Smooth muscle cell (in vitro differentiated cells): ENCODE data around the gene HECW1. TPM values are rescaled to one million over a fixed set of nuclear protein-coding genes. Genes with fewer than 3 reads are reported as not detected.

Experiments
- DNase-seq: peaks from one replicate; lab custom pipeline; 2025; ENCODE audit not compliant: unreplicated experiment; lab: John Stamatoyannopoulos, UW
- H2AFZ ChIP-seq: fragments of 200-600 bp; sonication (generic); 2 replicates; pipeline ENCODE4 v1.6.0; 2016; ENCODE audit warnings: antibody characterized with exemption, low read depth, mild to moderate bottlenecking
- H3F3A ChIP-seq: fragments of 200-600 bp; sonication (generic); 2 replicates; pipeline ENCODE4 v1.6.0; 2017; ENCODE audit warnings: antibody characterized with exemption, low read depth
- H3K27ac ChIP-seq: fragments of 200-600 bp; sonication (generic); 2 replicates; pipeline ENCODE4 v1.5.1; 2016; ENCODE audit warnings: low read depth, mild to moderate bottlenecking
- H3K27me3 ChIP-seq: fragments of 200-600 bp; sonication (generic); 2 replicates; pipeline ENCODE4 v1.6.1; 2016; ENCODE audit warnings: low read depth, mild to moderate bottlenecking
- H3K36me3 ChIP-seq: fragments of 200-600 bp; sonication (generic); 2 replicates; pipeline ENCODE4 v1.5.1; 2016; ENCODE audit warnings: low read depth
- H3K4me1 ChIP-seq: fragments of 200-600 bp; sonication (generic); 2 replicates; pipeline ENCODE4 v1.5.1; 2016; ENCODE audit warnings: low read depth
- H3K4me2 ChIP-seq: fragments of 200-600 bp; sonication (generic); 2 replicates; pipeline ENCODE4 v1.6.0; 2016; ENCODE audit warnings: mild to moderate bottlenecking
- H3K4me3 ChIP-seq: fragments of 200-600 bp; sonication (generic); 2 replicates; pipeline ENCODE4 v1.5.1; 2016; ENCODE audit warnings: mild to moderate bottlenecking
- H3K79me2 ChIP-seq: fragments of 200-600 bp; sonication (generic); 2 replicates; pipeline ENCODE4 v1.6.0; 2016; ENCODE audit warnings: low read depth, mild to moderate bottlenecking
- H3K9ac ChIP-seq: fragments of 200-600 bp; sonication (generic); 2 replicates; pipeline ENCODE4 v1.6.0; 2016; ENCODE audit warnings: low read depth
- H3K9me3 ChIP-seq: fragments of 200-600 bp; sonication (generic); replicated peaks from 2 replicates; pipeline ENCODE4 v1.5.1; 2016; ENCODE audit warnings: low read depth
- H4K20me1 ChIP-seq: fragments of 200-600 bp; sonication (generic); 2 replicates; pipeline ENCODE4 v1.6.0; 2016; ENCODE audit warnings: low read depth
- CTCF ChIP-seq: fragments of 200-600 bp; sonication (generic); IDR thresholded peaks from 2 replicates; pipeline ENCODE4 v1.5.1; 2017; ENCODE audit warnings: borderline replicate concordance, mild to moderate bottlenecking, antibody characterized with exemption; ENCODE audit not compliant: insufficient read depth, poor library complexity, severe bottlenecking
- WGBS: methylation state at CpG from one replicate; pipeline ENCODE4 v1.1.7; 2016; ENCODE audit warnings: low lambda C conversion rate; 5-methylcytosine and 5-hydroxymethylcytosine counted together
- polyA plus RNA-seq: library from polyadenylated mRNA; unstranded; fragments of >200 nt; fragmentation: Nextera tagmentation; extraction: Ambion mirVana; gene quantifications from 2 replicates; pipeline ENCODE4 v1.2.1, GENCODE V29; 2016
- total RNA-seq: library from RNA; depleted of rRNA; stranded (reverse); fragments of >200 nt; gene quantifications from 2 replicates; pipeline ENCODE4 v1.2.3, GENCODE V29; 2014

The HECW1 gene
- total and polyA plus RNA-seq, 2 experiments from 2014 or later, result 0.09 to 0.49 TPM

- H3F3A ChIP-seq, result no peaks in the 10 kb centered on the region
- TF ChIP-seq CTCF, result no peak
- no peak overlapping the region for H2AFZ ChIP-seq
- H4K20me1 ChIP-seq, result no peaks in the 10 kb centered on the region
- no peaks in the 10 kb centered on the region for H3K27me3 ChIP-seq
- no peak overlapping the region for H3K27ac ChIP-seq
- no peak for DNase-seq
- no peaks in the 10 kb centered on the region for H3K36me3 ChIP-seq
- H3K4me2 ChIP-seq, result no peak overlapping the region
- no peaks in the 10 kb centered on the region for H3K9me3 ChIP-seq
- WGBS, result 68% methylated on average over 9 of the region's 9 CpGs
- no peak overlapping the region for H3K4me3 ChIP-seq
- H3K9ac ChIP-seq, result no peak overlapping the region
- H3K4me1 ChIP-seq, result no peaks in the 10 kb centered on the region
- no peaks in the 10 kb centered on the region for H3K79me2 ChIP-seq
Measured at GRCh38 chr7:43516581-43517342, 404.3 kb downstream of the HECW1 start.

GRCh38 chr7:43517464-43517863 lies 405.0 kb downstream of the HECW1 start:
- H3K9ac ChIP-seq, result no peak overlapping the region
- TF ChIP-seq CTCF, result no peak
- H3K9me3 ChIP-seq, result no peaks in the 10 kb centered on the region
- no peaks in the 10 kb centered on the region for H3K79me2 ChIP-seq
- H3F3A ChIP-seq, result no peaks in the 10 kb centered on the region
- H2AFZ ChIP-seq, result no peak overlapping the region
- H4K20me1 ChIP-seq, result no peaks in the 10 kb centered on the region
- no peak for DNase-seq
- no peak overlapping the region for H3K27ac ChIP-seq
- H3K4me2 ChIP-seq, result no peak overlapping the region
- no peak overlapping the region for H3K4me3 ChIP-seq
- H3K36me3 ChIP-seq, result no peaks in the 10 kb centered on the region
- no peaks in the 10 kb centered on the region for H3K4me1 ChIP-seq
- H3K27me3 ChIP-seq, result no peaks in the 10 kb centered on the region
- WGBS, result 87% methylated on average over 2 of the region's 2 CpGs

- H2AFZ ChIP-seq, result no peak overlapping the region
- no peak overlapping the region for H3K4me3 ChIP-seq
- H3K36me3 ChIP-seq, result no peaks in the 10 kb centered on the region
- WGBS, result 97% methylated on average over 8 of the region's 8 CpGs
- H3K4me2 ChIP-seq, result no peak overlapping the region
- no peak for TF ChIP-seq CTCF
- H4K20me1 ChIP-seq, result no peaks in the 10 kb centered on the region
- H3K79me2 ChIP-seq, result no peaks in the 10 kb centered on the region
- H3K27me3 ChIP-seq, result no peaks in the 10 kb centered on the region
- no peaks in the 10 kb centered on the region for H3K4me1 ChIP-seq
- H3F3A ChIP-seq, result no peaks in the 10 kb centered on the region
- DNase-seq, result no peak
- H3K27ac ChIP-seq, result no peak overlapping the region
- H3K9ac ChIP-seq, result no peak overlapping the region
- no peaks in the 10 kb centered on the region for H3K9me3 ChIP-seq
Measured at GRCh38 chr7:43520201-43520600, 407.8 kb downstream of the HECW1 start.
